ENCODE results near the gene SIRT3. TPM values are rescaled to one million over a fixed set of nuclear protein-coding genes. Genes with fewer than 3 reads are reported as not detected.
"Not testable (repeated sequence)": the region's sequence is repeated elsewhere in the genome, so short reads cannot be mapped to it uniquely, and the experiment has no call there.

Gene SIRT3
- polyA plus RNA-seq, 3 donors from 2014 or later: 6.7 to 11.1 (median 7.4) TPM

- Mint-ChIP-seq H3K4me3 (peak overlapping the region; percentile 38 to 75 (median 70)), H3K27ac (peak overlapping the region in 3 of 6 donors; percentile 34 to 81 (median 80)), H3K27me3 (ENCODE audit: low read depth in 3 of 3) (peaks cover 10 to 20% (median 10%) of the 10 kb centered on the region in 3 donors), H3K9me3 (no peaks in the 10 kb centered on the region), H3K36me3 (peaks cover 4 to 9% (median 4%) of the 10 kb centered on the region in 3 donors), H3K4me1 (peaks cover 46 to 57% of the 10 kb centered on the region in 2 donors)
- no peak for DNase-seq
These were observed 43.2 kb upstream of the SIRT3 start for GRCh38 chr11:279040-279965.

GRCh38 chr11:278001-278951 lies 42.1 kb upstream of the SIRT3 start, which contains the start of gene NLRP6:
TSS of gene NLRP6 (plus strand) at chr11:278407. CDS start at chr11:278570, 163 bp downstream.
- Mint-ChIP-seq H3K27me3 (ENCODE audit: low read depth in 3 of 3) (peaks cover 7 to 20% (median 8%) of the 10 kb centered on the region in 3 donors), H3K4me3 (peak within 1 kb of the TSS; percentile 38 to 75 (median 70)), H3K27ac (peak within 1 kb of the TSS; percentile 34 to 91 (median 79)), H3K9me3 (no peaks in the 10 kb centered on the region), H3K4me1 (peaks cover 43 to 51% of the 10 kb centered on the region in 2 donors), H3K36me3 (peaks cover 4 to 9% (median 4%) of the 10 kb centered on the region in 3 donors)
- no peak for DNase-seq

DNA sequence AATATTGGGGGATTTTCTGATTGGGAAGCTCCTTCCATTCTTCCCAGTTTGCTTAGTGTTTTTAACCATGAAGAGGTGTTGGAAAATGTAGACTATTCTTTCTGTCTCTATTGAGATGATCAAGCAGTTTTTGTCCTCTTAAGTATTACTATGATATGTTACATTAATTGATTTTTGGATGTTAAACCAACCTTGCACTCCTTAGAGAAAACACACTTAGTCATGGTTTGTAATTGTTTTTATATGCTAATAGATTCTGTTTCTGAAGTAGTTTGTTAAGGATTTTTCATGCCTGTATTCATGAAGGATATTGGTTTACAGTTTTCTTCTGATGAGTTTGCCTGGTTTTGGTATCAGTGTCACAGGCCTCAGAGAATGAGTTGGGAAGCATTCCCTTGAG lies 40.1 kb upstream of the SIRT3 start:
- Mint-ChIP-seq H3K27me3 (ENCODE audit: low read depth in 3 of 3) (peaks cover 5 to 16% (median 7%) of the 10 kb centered on the region in 3 donors), H3K4me1 (peaks cover 27 to 31% of the 10 kb centered on the region in 2 donors), H3K36me3 (peaks cover 0 to 4% (median 0%) of the 10 kb centered on the region in 3 donors), H3K27ac (peak overlapping the region in 1 of 6 donors; percentile 54), H3K9me3 (no peaks in the 10 kb centered on the region), H3K4me3 (no peak overlapping the region)
- no peak for DNase-seq

- H3K4me3 Mint-ChIP-seq: no peak overlapping the region
- DNase-seq: no peak
- peaks cover 0 to 4% (median 0%) of the 10 kb centered on the region in 3 donors for H3K36me3 Mint-ChIP-seq
- H3K9me3 Mint-ChIP-seq: no peaks in the 10 kb centered on the region
- peaks cover 21 to 25% (median 23%) of the 10 kb centered on the region in 3 donors for H3K27me3 Mint-ChIP-seq (ENCODE audit: low read depth in 3 of 3)
- peak overlapping the region in 2 of 6 donors; percentile 26 to 69 for H3K27ac Mint-ChIP-seq
- H3K4me1 Mint-ChIP-seq: peaks cover 38% of the 10 kb centered on the region in 2 donors
These were observed 36.7 kb upstream of the SIRT3 start for GRCh38 chr11:272931-273198.

DNA sequence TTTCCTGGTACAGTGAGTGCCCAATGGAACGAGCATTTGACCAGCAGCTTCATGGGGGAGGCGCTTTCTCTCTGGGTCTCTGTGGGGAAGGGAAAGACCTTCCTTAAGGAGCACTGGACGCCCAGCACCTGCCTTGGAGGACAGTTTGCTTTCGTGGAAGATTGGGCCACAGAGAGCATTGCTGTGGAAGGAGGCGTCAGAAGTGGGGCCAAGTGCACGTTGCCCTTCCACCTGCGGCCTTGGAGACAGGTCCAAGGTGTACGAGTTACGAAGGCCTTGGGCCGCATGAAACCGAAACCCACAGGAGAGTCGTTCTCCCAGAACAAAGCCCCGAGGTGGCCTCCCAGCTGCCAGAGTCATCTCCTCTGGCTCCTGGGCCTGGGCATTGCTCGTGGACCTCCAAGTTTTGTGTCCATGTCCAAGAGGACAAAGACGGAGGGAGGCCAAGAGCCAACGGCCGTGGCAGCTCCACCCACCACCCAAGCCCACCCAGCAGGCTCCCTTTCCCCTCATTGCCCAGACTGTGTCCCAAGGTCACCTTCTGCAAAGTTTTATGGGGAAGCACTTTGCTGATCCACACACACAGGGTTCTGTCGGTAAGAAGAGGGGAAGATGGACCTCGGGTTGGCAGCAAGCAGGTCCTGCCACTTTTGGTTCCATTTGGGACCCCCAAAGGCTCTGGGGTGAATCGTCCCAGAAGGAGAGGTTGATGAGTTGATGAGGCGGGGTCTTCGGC lies 36.2 kb upstream of the SIRT3 start:
- Mint-ChIP-seq H3K4me3 (no peak overlapping the region), H3K27me3 (ENCODE audit: low read depth in 3 of 3) (peaks cover 23 to 28% (median 27%) of the 10 kb centered on the region in 3 donors), H3K36me3 (peaks cover 0 to 4% (median 0%) of the 10 kb centered on the region in 3 donors), H3K4me1 (peaks cover 37 to 38% of the 10 kb centered on the region in 2 donors), H3K27ac (peak overlapping the region in 3 of 6 donors; percentile 36 to 85 (median 69)), H3K9me3 (no peaks in the 10 kb centered on the region)
- DNase-seq: no peak

- Mint-ChIP-seq H3K4me3 (no peak overlapping the region), H3K27me3 (ENCODE audit: low read depth in 3 of 3) (peaks cover 26 to 34% (median 28%) of the 10 kb centered on the region in 3 donors), H3K9me3 (no peaks in the 10 kb centered on the region), H3K27ac (peak overlapping the region in 2 of 6 donors; percentile 47 to 69), H3K36me3 (no peaks in the 10 kb centered on the region), H3K4me1 (peaks cover 34 to 39% of the 10 kb centered on the region in 2 donors)
- no peak for DNase-seq
These were observed 35.2 kb upstream of the SIRT3 start for GRCh38 chr11:271319-271715.

DNA sequence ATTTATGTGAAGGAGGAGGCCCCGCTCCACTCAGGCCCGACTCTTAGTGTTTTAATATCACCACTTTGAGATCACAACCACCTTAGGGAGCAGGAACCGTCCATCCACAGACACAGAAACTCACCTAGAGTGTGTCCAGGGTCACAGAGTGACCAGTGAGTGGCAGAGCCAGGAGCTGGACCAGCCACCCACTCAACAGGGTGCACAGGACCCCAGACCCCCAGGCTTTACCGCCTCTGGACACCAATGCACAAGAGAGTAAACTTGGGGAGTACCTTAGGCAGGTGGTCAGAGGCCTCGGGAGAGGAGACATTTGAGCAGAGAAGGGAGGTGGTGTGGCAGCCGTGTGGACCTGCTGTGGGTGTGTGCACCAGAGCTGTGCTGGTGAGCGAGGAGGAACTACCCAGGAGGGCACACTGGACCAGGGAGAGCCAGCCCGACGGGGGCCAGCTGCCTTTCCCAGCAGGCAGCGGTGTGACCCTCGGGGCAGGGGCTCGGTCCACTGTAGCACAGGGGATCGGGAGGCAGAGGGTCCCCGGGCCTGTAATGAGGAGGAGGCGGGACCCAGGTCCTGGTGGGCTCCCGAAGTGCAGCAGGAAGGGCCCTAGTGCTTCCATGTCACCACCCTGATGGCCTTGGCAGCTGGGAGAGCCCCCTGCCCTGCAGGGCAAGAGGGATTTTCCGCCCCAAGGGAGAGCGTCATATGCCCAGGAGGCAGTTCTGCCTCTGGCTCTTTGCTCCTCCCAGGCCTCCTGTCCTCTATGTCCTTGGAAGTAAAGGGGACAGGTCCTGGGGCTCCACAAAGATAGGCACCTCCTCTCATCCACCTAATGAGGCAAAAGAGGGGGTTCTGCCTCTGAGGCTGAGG lies 34.5 kb upstream of the SIRT3 start:
- H3K9me3 Mint-ChIP-seq: no peaks in the 10 kb centered on the region
- H3K4me3 Mint-ChIP-seq: no peak overlapping the region

DNA sequence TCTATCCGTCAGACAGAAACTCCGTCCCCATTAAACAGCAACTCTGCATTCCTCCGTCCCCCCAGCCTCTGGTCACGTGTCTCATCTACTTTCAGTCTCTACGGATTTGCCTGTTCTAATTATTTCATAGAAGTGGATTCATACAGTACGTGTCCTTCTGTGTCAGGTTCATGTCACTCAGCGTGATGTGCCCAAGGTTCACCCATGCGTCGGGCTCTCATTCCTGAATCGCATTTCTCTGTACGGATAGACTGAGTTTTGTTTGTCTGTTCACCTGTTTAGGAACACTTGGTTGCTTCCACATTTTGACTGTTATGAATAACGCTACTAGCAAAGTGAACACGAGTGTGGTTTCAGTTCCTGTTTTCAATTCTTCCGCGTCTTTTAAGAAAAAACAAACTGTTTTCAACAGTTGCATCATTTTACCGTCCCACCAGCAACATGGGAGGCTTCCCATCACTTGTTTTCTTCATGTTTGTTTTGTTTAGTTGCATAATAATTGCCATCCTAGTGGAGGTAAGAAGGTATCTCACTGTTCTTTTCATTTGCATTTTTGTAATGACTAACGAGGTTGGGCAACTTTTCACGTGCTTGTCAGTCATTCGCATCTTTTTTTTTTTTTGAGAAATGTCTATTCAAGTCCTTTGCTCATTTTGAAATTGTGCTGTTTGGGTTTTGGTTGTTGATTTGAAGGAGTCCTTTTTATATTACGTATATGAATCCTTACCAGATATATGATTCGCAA lies 33.2 kb upstream of the SIRT3 start:
- peaks cover 26 to 34% (median 28%) of the 10 kb centered on the region in 3 donors for H3K27me3 Mint-ChIP-seq (ENCODE audit: low read depth in 3 of 3)
- DNase-seq: peak; percentile 78 to 85 (median 82)
- no peaks in the 10 kb centered on the region for H3K36me3 Mint-ChIP-seq
- peak overlapping the region; percentile 79 to 94 (median 84) for H3K4me3 Mint-ChIP-seq
- peaks cover 34 to 39% of the 10 kb centered on the region in 2 donors for H3K4me1 Mint-ChIP-seq
- no peaks in the 10 kb centered on the region for H3K9me3 Mint-ChIP-seq
- H3K27ac Mint-ChIP-seq: peak overlapping the region; percentile 95 to 100 (median 96)

More for the DNA sequence above, 34.5 kb upstream of the SIRT3 start:
- Mint-ChIP-seq H3K27me3 (ENCODE audit: low read depth in 3 of 3) (peaks cover 26 to 34% (median 28%) of the 10 kb centered on the region in 3 donors), H3K4me1 (peaks cover 34 to 39% of the 10 kb centered on the region in 2 donors), H3K36me3 (no peaks in the 10 kb centered on the region), H3K27ac (peak overlapping the region; percentile 85 to 100 (median 96))
- no peak for DNase-seq

- not testable (repeated sequence) for H3K36me3 Mint-ChIP-seq, H3K9me3 Mint-ChIP-seq
- H3K27ac Mint-ChIP-seq: peak overlapping the region; percentile 95 to 100 (median 96)
- H3K4me1 Mint-ChIP-seq: peaks cover 34 to 39% of the 10 kb centered on the region in 2 donors
- DNase-seq: peak; percentile 88 to 91 (median 91)
- H3K27me3 Mint-ChIP-seq (ENCODE audit: low read depth in 3 of 3): peaks cover 26 to 34% (median 28%) of the 10 kb centered on the region in 3 donors
- peak overlapping the region; percentile 79 to 94 (median 84) for H3K4me3 Mint-ChIP-seq
These were observed 32.6 kb upstream of the SIRT3 start for GRCh38 chr11:268716-269145.

GRCh38 chr11:267491-267994 lies 31.4 kb upstream of the SIRT3 start:
- peak overlapping the region; percentile 95 to 100 (median 96) for H3K27ac Mint-ChIP-seq
- no peaks in the 10 kb centered on the region for H3K9me3 Mint-ChIP-seq
- peak overlapping the region; percentile 79 to 94 (median 84) for H3K4me3 Mint-ChIP-seq
- H3K27me3 Mint-ChIP-seq (ENCODE audit: low read depth in 3 of 3): peaks cover 26 to 32% (median 28%) of the 10 kb centered on the region in 3 donors
- H3K36me3 Mint-ChIP-seq: no peaks in the 10 kb centered on the region
- peaks cover 34 to 39% of the 10 kb centered on the region in 2 donors for H3K4me1 Mint-ChIP-seq
- DNase-seq: peak; percentile 66 to 73 (median 73)

DNA sequence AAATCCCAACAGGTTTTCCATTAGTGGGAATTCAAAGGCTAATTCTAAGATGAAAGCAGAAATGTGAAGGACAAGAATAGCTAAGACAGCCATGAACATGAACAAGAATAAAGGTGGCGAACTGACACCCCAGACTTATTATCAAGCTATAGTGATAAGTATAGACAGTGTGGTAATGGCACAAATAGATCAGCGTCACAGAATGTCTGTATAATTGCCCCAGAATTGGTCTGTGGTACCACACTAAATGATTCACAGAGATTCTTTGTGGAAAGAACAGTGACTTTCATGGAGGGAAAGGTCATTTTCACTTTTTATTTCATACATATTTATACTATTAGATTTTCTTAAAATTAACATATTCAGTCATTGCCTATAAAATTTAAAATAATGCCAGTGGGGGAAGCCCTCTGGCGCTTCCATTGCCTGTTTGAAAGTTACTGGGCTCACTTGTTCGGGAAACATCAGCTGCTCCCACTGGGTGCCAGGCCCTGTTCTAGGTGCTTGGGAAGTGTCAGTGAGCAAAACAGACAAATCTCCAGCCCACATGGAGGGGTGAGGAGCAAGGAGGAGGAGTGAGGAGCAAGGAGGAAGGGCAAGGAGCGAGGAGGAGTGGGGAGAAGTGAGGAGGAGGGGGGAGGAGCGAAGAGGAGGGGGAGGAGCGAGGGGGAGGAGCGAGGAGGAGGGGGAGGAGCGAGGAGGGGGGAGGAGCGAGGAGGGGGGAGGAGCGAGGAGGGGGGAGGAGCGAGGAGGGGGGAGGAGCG lies 30.7 kb upstream of the SIRT3 start:
- no peaks in the 10 kb centered on the region for H3K36me3 Mint-ChIP-seq
- peak; percentile 48 to 60 (median 57) for DNase-seq
- H3K9me3 Mint-ChIP-seq: no peaks in the 10 kb centered on the region
- peak overlapping the region; percentile 71 to 80 (median 73) for H3K4me3 Mint-ChIP-seq
- H3K27me3 Mint-ChIP-seq (ENCODE audit: low read depth in 3 of 3): peaks cover 26 to 32% (median 28%) of the 10 kb centered on the region in 3 donors
- peaks cover 34 to 37% of the 10 kb centered on the region in 2 donors for H3K4me1 Mint-ChIP-seq
- H3K27ac Mint-ChIP-seq: peak overlapping the region; percentile 83 to 97 (median 94)
